ENCODE results near the gene ACTN2.
A peak's percentile ranks its signal among the peaks of the same experiment; 100 is the strongest.
"Not testable (repeated sequence)": the region's sequence is repeated elsewhere in the genome, so short reads cannot be mapped to it uniquely, and the experiment has no call there.

The ACTN2 gene

GRCh38 chr1:236685917-236686814, at the start of gene ACTN2:
Gene ACTN2, plus strand, starts transcription at chr1:236686499. Its CDS starts 175 bp downstream, at chr1:236686674.
- DNase-seq (ENCODE audit: extremely low spot score, insufficient read length, low read depth) (peak; percentile 12), FAIRE-seq (no peak)

GRCh38 chr1:236638945-236639344, 47.4 kb upstream of the ACTN2 start:
- FAIRE-seq (no peak), DNase-seq (ENCODE audit: extremely low spot score, insufficient read length, low read depth) (no peak)

- FAIRE-seq = no peak
These were observed 46.6 kb upstream of the ACTN2 start for GRCh38 chr1:236639686-236640085.

GRCh38 chr1:236642763-236643162, 43.5 kb upstream of the ACTN2 start:
- no peak for FAIRE-seq
- DNase-seq (ENCODE audit: extremely low spot score, insufficient read length, low read depth) = no peak

More at GRCh38 chr1:236639686-236640085, 46.6 kb upstream of the ACTN2 start:
- no peak for DNase-seq (ENCODE audit: extremely low spot score, insufficient read length, low read depth)

- DNase-seq (ENCODE audit: extremely low spot score, insufficient read length, low read depth) = no peak
- no peak for FAIRE-seq
These were observed 41.2 kb upstream of the ACTN2 start for GRCh38 chr1:236645016-236645680.

GRCh38 chr1:236654511-236654910, 31.8 kb upstream of the ACTN2 start:
- DNase-seq (ENCODE audit: extremely low spot score, insufficient read length, low read depth) (no peak), FAIRE-seq (no peak)

- FAIRE-seq = no peak
- DNase-seq (ENCODE audit: extremely low spot score, insufficient read length, low read depth) = no peak
These were observed 31.3 kb upstream of the ACTN2 start for GRCh38 chr1:236654957-236655356.

GRCh38 chr1:236657398-236657797, 28.9 kb upstream of the ACTN2 start:
- DNase-seq (ENCODE audit: extremely low spot score, insufficient read length, low read depth) (no peak), FAIRE-seq (no peak)

GRCh38 chr1:236659792-236660587, 26.3 kb upstream of the ACTN2 start:
- FAIRE-seq (no peak), DNase-seq (ENCODE audit: extremely low spot score, insufficient read length, low read depth) (no peak)

- no peak for FAIRE-seq
- DNase-seq (ENCODE audit: extremely low spot score, insufficient read length, low read depth) = no peak
These were observed 22.4 kb upstream of the ACTN2 start for GRCh38 chr1:236663934-236664333.

GRCh38 chr1:236668909-236669308, 17.4 kb upstream of the ACTN2 start:
- not testable (repeated sequence) for FAIRE-seq; DNase-seq (ENCODE audit: extremely low spot score, insufficient read length, low read depth)

GRCh38 chr1:236670060-236670459, 16.2 kb upstream of the ACTN2 start:
- FAIRE-seq (no peak), DNase-seq (ENCODE audit: extremely low spot score, insufficient read length, low read depth) (no peak)

GRCh38 chr1:236673289-236673919, 12.9 kb upstream of the ACTN2 start:
- DNase-seq (ENCODE audit: extremely low spot score, insufficient read length, low read depth) = no peak
- no peak for FAIRE-seq

- DNase-seq (ENCODE audit: extremely low spot score, insufficient read length, low read depth) = no peak
- no peak for FAIRE-seq
These were observed 8.6 kb upstream of the ACTN2 start for GRCh38 chr1:236677641-236678235.

- no peak for FAIRE-seq
- no peak for DNase-seq (ENCODE audit: extremely low spot score, insufficient read length, low read depth)
These were observed 5.1 kb upstream of the ACTN2 start for GRCh38 chr1:236681219-236681618.

- no peak for DNase-seq (ENCODE audit: extremely low spot score, insufficient read length, low read depth)
- no peak for FAIRE-seq
These were observed 938 bp upstream of the ACTN2 start for GRCh38 chr1:236685205-236685916.

GRCh38 chr1:236686815-236687160, 489 bp downstream of the ACTN2 start:
- no peak for DNase-seq (ENCODE audit: extremely low spot score, insufficient read length, low read depth)
- no peak for FAIRE-seq

- no peak for DNase-seq (ENCODE audit: extremely low spot score, insufficient read length, low read depth)
These were observed 974 bp downstream of the ACTN2 start for GRCh38 chr1:236687273-236687672.

GRCh38 chr1:236688705-236689104, 2.4 kb downstream of the ACTN2 start:
- FAIRE-seq (no peak), DNase-seq (ENCODE audit: extremely low spot score, insufficient read length, low read depth) (no peak)

More at GRCh38 chr1:236687273-236687672, 974 bp downstream of the ACTN2 start:
- FAIRE-seq = no peak

Data from GM18507 (cell line).